PC-3 (cell line): ENCODE measurements around the gene LIPN. TPM values are rescaled to one million over a fixed set of nuclear protein-coding genes. Genes with fewer than 3 reads are reported as not detected.
A peak's percentile ranks its signal among the peaks of the same experiment; 100 is the strongest.

Source experiments
- ATAC-seq: fragments of 200-7000 bp; cut with Tn5 transposase; 2 replicates; pipeline ENCODE4 v1.9.1; 2020; ENCODE audit warnings: mild to moderate bottlenecking, moderate library complexity
- BruUV-seq: library from RNA; stranded (reverse); fragments of 400-500 nt; replicated peaks from 2 replicates; lab custom pipeline; 2021; lab: Mats Ljungman, UMichigan
- CTCF ChIA-PET: fragments of 300-600 bp; sonication (Branson Sonifier 250); formaldehyde crosslinking; loops from one replicate; lab custom pipeline; 2022; ENCODE audit warnings: antibody characterized with exemption; lab: Charles Lee
- POLR2A ChIA-PET: fragments of 300-600 bp; sonication (Branson Sonifier 250); formaldehyde crosslinking; loops from one replicate; lab custom pipeline; 2022; ENCODE audit warnings: antibody characterized with exemption; ENCODE audit not compliant: unreplicated experiment; lab: Charles Lee
- DNase-seq: peaks from one replicate; pipeline ENCODE4 v3.0.0-alpha.2; 2015
- H2AFZ ChIP-seq: fragments of 300-600 bp; sonication (generic); 2 replicates; pipeline ENCODE4 v1.6.0; 2016; ENCODE audit warnings: antibody characterized with exemption, low read length
- H3F3A ChIP-seq: fragments of 300-600 bp; sonication (generic); one replicate; pipeline ENCODE4 v1.6.0; 2017; ENCODE audit warnings: antibody characterized with exemption, low read length, control low read depth, mild to moderate bottlenecking; ENCODE audit not compliant: unreplicated experiment
- H3K27ac ChIP-seq: fragments of 300-600 bp; sonication (generic); 2 replicates; pipeline ENCODE4 v1.5.1; 2016; ENCODE audit warnings: mild to moderate bottlenecking, low read length
- H3K27me3 ChIP-seq: fragments of 300-600 bp; sonication (generic); 2 replicates; pipeline ENCODE4 v1.6.1; 2016; ENCODE audit warnings: low read length, mixed read lengths
- H3K36me3 ChIP-seq: fragments of 300-600 bp; sonication (generic); 2 replicates; pipeline ENCODE4 v1.6.1; 2016; ENCODE audit warnings: low read depth, mixed run types, low read length, mixed read lengths
- H3K4me1 ChIP-seq: fragments of 300-600 bp; sonication (generic); 2 replicates; pipeline ENCODE4 v1.5.1; 2016; ENCODE audit warnings: low read length; ENCODE audit not compliant: insufficient read depth
- H3K4me2 ChIP-seq: fragments of 300-600 bp; sonication (generic); 2 replicates; pipeline ENCODE4 v1.6.0; 2016; ENCODE audit warnings: low read length
- H3K4me3 ChIP-seq: fragments of 300-600 bp; sonication (generic); 2 replicates; pipeline ENCODE4 v1.5.1; 2016; ENCODE audit warnings: mild to moderate bottlenecking, low read length, mixed read lengths
- H3K79me2 ChIP-seq: fragments of 300-600 bp; sonication (generic); 2 replicates; pipeline ENCODE4 v1.6.1; 2017; ENCODE audit warnings: low read length, mixed read lengths
- H3K9ac ChIP-seq: fragments of 300-600 bp; sonication (generic); 2 replicates; pipeline ENCODE4 v1.6.0; 2016; ENCODE audit warnings: mild to moderate bottlenecking, low read length
- H3K9me2 ChIP-seq: fragments of 300-600 bp; sonication (generic); replicated peaks from 2 replicates; pipeline ENCODE4 v1.6.1; 2016; ENCODE audit warnings: mixed run types, low read length, mixed read lengths
- H3K9me3 ChIP-seq: fragments of 300-600 bp; sonication (generic); 2 replicates; pipeline ENCODE4 v1.6.1; 2016; ENCODE audit warnings: low read length, mixed read lengths
- H4K20me1 ChIP-seq: fragments of 300-600 bp; sonication (generic); 2 replicates; pipeline ENCODE4 v1.6.1; 2016; ENCODE audit warnings: low read length, mixed read lengths
- CTCF ChIP-seq: fragments of 300-600 bp; sonication (generic); conservative IDR thresholded peaks from 2 replicates; pipeline ENCODE4 v1.5.1; 2017; ENCODE audit warnings: antibody characterized with exemption, low read depth, mild to moderate bottlenecking, low read length
- EZH2 ChIP-seq: fragments of 300-600 bp; sonication (generic); IDR thresholded peaks from one replicate; pipeline ENCODE4 v1.6.1; 2017; ENCODE audit warnings: antibody characterized with exemption, mild to moderate bottlenecking, low read length; ENCODE audit not compliant: unreplicated experiment
- EZH2phosphoT487 ChIP-seq: fragments of 300-600 bp; sonication (generic); IDR thresholded peaks from 2 replicates; pipeline ENCODE4 v1.6.1; 2018; ENCODE audit warnings: mild to moderate bottlenecking, antibody characterized with exemption, low read length, borderline replicate concordance
- intact Hi-C: fragments of 100-400 bp; cut with micrococcal nuclease; formaldehyde crosslinking; loops from 2 replicates; pipeline ENCODE4 v1.9.0; 2023
- total RNA-seq: library from RNA; depleted of rRNA; stranded (reverse); fragments of >200 nt; gene quantifications from 2 replicates; pipeline ENCODE4 v1.2.3, GENCODE V29; 2014

Gene LIPN
- total RNA-seq, 1 experiment from 2014 or later: not detected

GRCh38 chr10:88793712-88794299, 34.0 kb downstream of the LIPN start:
- ATAC-seq: peak; percentile 76
- ChIA-PET CTCF (no interaction called here), POLR2A (no interaction called here)
- H2AFZ ChIP-seq: no peak overlapping the region
- no peaks in the 10 kb centered on the region for H3K79me2 ChIP-seq
- BruUV-seq: no TSS peak
- H3K9me3 ChIP-seq: no peaks in the 10 kb centered on the region
- H3K4me2 ChIP-seq: no peak overlapping the region
- TF ChIP-seq CTCF (no peak), EZH2 (no peak), EZH2phosphoT487 (no peak)
- H3K4me1 ChIP-seq: peaks cover 16% of the 10 kb centered on the region
- no peak overlapping the region for H3K9ac ChIP-seq
- no peaks in the 10 kb centered on the region for H3K27me3 ChIP-seq
- peak; percentile 66 for DNase-seq
- no peaks in the 10 kb centered on the region for H3K9me2 ChIP-seq
- H3K4me3 ChIP-seq: no peak overlapping the region
- no peaks in the 10 kb centered on the region for H4K20me1 ChIP-seq
- intact Hi-C loops: no loop called here
- no peaks in the 10 kb centered on the region for H3K36me3 ChIP-seq
- no peak overlapping the region for H3K27ac ChIP-seq
- no peaks in the 10 kb centered on the region for H3F3A ChIP-seq

GRCh38 chr10:88794731-88795130, 34.9 kb downstream of the LIPN start:
- H2AFZ ChIP-seq: no peak overlapping the region
- no peaks in the 10 kb centered on the region for H3K27me3 ChIP-seq
- H3K27ac ChIP-seq: no peak overlapping the region
- no peak for TF ChIP-seq CTCF
- no peak for TF ChIP-seq EZH2phosphoT487
- no peak for TF ChIP-seq EZH2
- no peaks in the 10 kb centered on the region for H3K9me2 ChIP-seq
- ChIA-PET POLR2A (no interaction called here), CTCF (no interaction called here)
- DNase-seq (no peak), ATAC-seq (no peak)
- H3F3A ChIP-seq: no peaks in the 10 kb centered on the region
- H3K36me3 ChIP-seq: no peaks in the 10 kb centered on the region
- intact Hi-C loops: no loop called here
- H3K9me3 ChIP-seq: no peaks in the 10 kb centered on the region
- peaks cover 16% of the 10 kb centered on the region for H3K4me1 ChIP-seq
- H3K4me2 ChIP-seq: no peak overlapping the region
- BruUV-seq: no TSS peak
- H3K9ac ChIP-seq: no peak overlapping the region
- no peaks in the 10 kb centered on the region for H4K20me1 ChIP-seq
- H3K4me3 ChIP-seq: no peak overlapping the region
- H3K79me2 ChIP-seq: no peaks in the 10 kb centered on the region

GRCh38 chr10:88800152-88801125, 40.6 kb downstream of the LIPN start:
- Histone ChIP-seq H3K27ac (no peak overlapping the region), H2AFZ (no peak overlapping the region), H3K27me3 (no peaks in the 10 kb centered on the region), H3K9me2 (no peaks in the 10 kb centered on the region), H3K4me3 (no peak overlapping the region), H3K9me3 (no peaks in the 10 kb centered on the region), H4K20me1 (no peaks in the 10 kb centered on the region), H3K4me1 (no peaks in the 10 kb centered on the region), H3F3A (no peaks in the 10 kb centered on the region), H3K36me3 (no peaks in the 10 kb centered on the region), H3K79me2 (no peaks in the 10 kb centered on the region), H3K9ac (no peak overlapping the region), H3K4me2 (no peak overlapping the region)
- intact Hi-C loops: no loop called here
- no peak for ATAC-seq
- TF ChIP-seq EZH2: no peak
- no peak for TF ChIP-seq EZH2phosphoT487
- TF ChIP-seq CTCF: no peak
- CTCF ChIA-PET: no interaction called here
- POLR2A ChIA-PET: no interaction called here
- BruUV-seq: no TSS peak
- DNase-seq: no peak
